Right lobe of liver (tissue), 4 donors: ENCODE results near the gene LDB3.

Experiments
- POLR2A ChIP-seq: fragments of 450-650 bp; IDR thresholded peaks from one replicate; pipeline ENCODE4 v1.6.1; 2017; ENCODE audit warnings: antibody characterized with exemption, mild to moderate bottlenecking
- TF ChIP-seq, protein P1 (sequence below), 4 donors: fragments of 200-600 bp in 3 of 4; fragments of 450-650 bp in 1 of 4; IDR thresholded peaks; one replicate each; pipeline versions ENCODE4 v1.5.1 to v1.8.0; 2016 to 2022; ENCODE audit warnings: antibody characterized with exemption in 4 of 4, mild to moderate bottlenecking in 2 of 4
- donor health status: DM: no; HTN: no; CAD: no.
- donor health status: DM: no; HTN: no; CAD: no.
- donor health status: DM: no; HTN: yes; CAD: no.

DNA sequence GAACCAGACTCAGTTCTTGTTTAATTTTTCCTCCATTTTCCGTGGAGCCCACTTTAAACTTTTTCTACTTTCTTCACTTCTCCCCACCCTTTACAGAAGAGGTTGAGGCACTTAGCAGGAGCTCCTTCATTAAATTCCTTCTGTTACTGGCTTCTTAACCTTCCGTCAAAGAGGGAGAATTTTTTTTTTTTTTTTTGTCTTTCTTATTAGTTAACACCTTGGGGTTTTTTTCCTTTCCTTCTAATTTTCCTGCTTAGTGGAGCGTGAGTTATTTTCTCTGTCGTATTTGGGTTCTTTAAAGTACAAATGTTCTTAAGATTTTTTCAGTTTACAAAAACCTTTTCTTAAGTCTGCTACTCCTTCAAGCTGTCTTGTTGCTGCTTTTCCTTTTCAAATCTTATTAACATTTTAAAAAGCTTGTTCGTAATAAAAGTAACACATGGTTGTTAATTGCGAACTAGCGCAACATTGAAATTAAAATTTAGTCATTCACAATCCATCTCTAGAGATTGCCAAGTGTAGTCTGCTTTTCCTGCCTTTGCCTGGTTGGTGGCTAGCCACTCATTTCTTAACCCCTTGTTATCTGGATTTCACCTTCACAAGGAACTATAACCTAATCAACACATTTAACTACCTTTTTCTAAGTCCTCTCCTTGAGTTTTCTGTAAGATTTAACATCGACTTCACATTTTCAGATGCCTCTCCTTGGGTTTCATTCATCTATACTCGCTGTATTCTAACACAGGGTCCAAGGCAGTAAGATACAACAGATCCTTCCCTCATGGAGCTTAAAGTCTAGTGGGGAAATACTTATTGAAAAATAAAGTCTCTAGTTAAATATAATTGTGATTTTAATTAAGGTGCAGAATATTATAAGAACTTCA, 90.1 kb downstream of the LDB3 start:
- TF ChIP-seq, protein P1, sequence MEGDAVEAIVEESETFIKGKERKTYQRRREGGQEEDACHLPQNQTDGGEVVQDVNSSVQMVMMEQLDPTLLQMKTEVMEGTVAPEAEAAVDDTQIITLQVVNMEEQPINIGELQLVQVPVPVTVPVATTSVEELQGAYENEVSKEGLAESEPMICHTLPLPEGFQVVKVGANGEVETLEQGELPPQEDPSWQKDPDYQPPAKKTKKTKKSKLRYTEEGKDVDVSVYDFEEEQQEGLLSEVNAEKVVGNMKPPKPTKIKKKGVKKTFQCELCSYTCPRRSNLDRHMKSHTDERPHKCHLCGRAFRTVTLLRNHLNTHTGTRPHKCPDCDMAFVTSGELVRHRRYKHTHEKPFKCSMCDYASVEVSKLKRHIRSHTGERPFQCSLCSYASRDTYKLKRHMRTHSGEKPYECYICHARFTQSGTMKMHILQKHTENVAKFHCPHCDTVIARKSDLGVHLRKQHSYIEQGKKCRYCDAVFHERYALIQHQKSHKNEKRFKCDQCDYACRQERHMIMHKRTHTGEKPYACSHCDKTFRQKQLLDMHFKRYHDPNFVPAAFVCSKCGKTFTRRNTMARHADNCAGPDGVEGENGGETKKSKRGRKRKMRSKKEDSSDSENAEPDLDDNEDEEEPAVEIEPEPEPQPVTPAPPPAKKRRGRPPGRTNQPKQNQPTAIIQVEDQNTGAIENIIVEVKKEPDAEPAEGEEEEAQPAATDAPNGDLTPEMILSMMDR (IDR thresholded peaks at IDR 0.05): no peak
- no peak for TF ChIP-seq POLR2A
